KMS-11 (cell line): ENCODE data around the gene RTF2.

Experiments used
- H2AFZ ChIP-seq: fragments of 200-600 bp; sonication (generic); 2 replicates; pipeline ENCODE4 v1.6.1; 2016; ENCODE audit warnings: antibody characterized with exemption, mixed run types, low read depth
- H3K27ac ChIP-seq: fragments of 200-600 bp; sonication (generic); 2 replicates; pipeline ENCODE4 v1.6.1; 2016; ENCODE audit warnings: mild to moderate bottlenecking, mixed run types
- H3K27me3 ChIP-seq: fragments of 200-600 bp; sonication (generic); 2 replicates; pipeline ENCODE4 v1.6.1; 2017; ENCODE audit warnings: mild to moderate bottlenecking, low read depth, mixed run types, moderate library complexity; ENCODE audit not compliant: insufficient read depth
- H3K36me3 ChIP-seq: fragments of 200-600 bp; sonication (generic); 2 replicates; pipeline ENCODE4 v1.6.1; 2017; ENCODE audit warnings: mild to moderate bottlenecking, mixed run types; ENCODE audit not compliant: insufficient read depth
- H3K4me1 ChIP-seq: fragments of 200-600 bp; sonication (generic); 2 replicates; pipeline ENCODE4 v1.6.1; 2016; ENCODE audit warnings: mild to moderate bottlenecking, low read depth, mixed run types; ENCODE audit not compliant: poor library complexity, severe bottlenecking
- H3K4me2 ChIP-seq: fragments of 200-600 bp; sonication (generic); 2 replicates; pipeline ENCODE4 v1.7.0; 2016; ENCODE audit warnings: mild to moderate bottlenecking, mixed run types
- H3K4me3 ChIP-seq: fragments of 200-600 bp; sonication (generic); IDR thresholded peaks from 2 replicates; pipeline ENCODE4 v1.6.1; 2017; ENCODE audit warnings: low read depth, low read length, mixed read lengths; ENCODE audit not compliant: insufficient read depth
- H3K79me2 ChIP-seq: fragments of 200-600 bp; sonication (generic); 2 replicates; pipeline ENCODE4 v1.6.1; 2016; ENCODE audit warnings: low read depth, mixed run types; ENCODE audit not compliant: insufficient read depth
- H3K9ac ChIP-seq: fragments of 200-600 bp; sonication (generic); 2 replicates; pipeline ENCODE4 v1.6.1; 2016; ENCODE audit warnings: mild to moderate bottlenecking, mixed run types
- H4K20me1 ChIP-seq: fragments of 200-600 bp; sonication (generic); 2 replicates; pipeline ENCODE4 v1.6.1; 2016; ENCODE audit warnings: mild to moderate bottlenecking, mixed run types; ENCODE audit not compliant: insufficient read depth
- TF ChIP-seq, protein P1 (sequence below): fragments of 200-600 bp; sonication (generic); conservative IDR thresholded peaks from 2 replicates; pipeline ENCODE4 v1.6.1; 2017; ENCODE audit warnings: low read depth, mild to moderate bottlenecking, antibody characterized with exemption, low read length, moderate library complexity, mixed read lengths

The RTF2 gene

DNA sequence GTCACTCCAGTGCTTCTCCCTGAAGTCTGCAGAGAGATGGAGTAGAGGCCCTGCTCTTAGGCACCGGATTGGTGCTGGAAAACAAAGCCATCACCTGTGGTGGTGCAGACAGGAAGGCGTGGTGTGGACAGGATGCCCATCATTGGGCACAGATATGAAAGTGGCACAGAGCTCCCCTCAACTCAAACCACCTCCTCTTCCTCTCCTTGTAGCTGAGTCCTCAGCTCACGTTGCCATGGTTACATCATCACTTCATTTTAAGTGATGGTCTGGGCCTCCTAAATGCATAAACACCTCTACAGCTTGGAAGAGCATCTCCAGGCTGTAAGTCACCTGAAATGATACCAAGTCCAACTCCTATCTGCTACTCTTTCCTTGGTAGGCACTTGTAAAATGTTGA is 8.0 kb upstream of the RTF2 start:
- Histone ChIP-seq H2AFZ (no peak overlapping the region), H3K27ac (no peak overlapping the region), H3K9ac (no peak overlapping the region), H3K36me3 (no peaks in the 10 kb centered on the region), H4K20me1 (no peaks in the 10 kb centered on the region), H3K27me3 (no peaks in the 10 kb centered on the region), H3K4me1 (no peaks in the 10 kb centered on the region), H3K4me2 (no peak overlapping the region), H3K4me3 (no peak overlapping the region), H3K79me2 (no peaks in the 10 kb centered on the region)
- TF ChIP-seq, protein P1, sequence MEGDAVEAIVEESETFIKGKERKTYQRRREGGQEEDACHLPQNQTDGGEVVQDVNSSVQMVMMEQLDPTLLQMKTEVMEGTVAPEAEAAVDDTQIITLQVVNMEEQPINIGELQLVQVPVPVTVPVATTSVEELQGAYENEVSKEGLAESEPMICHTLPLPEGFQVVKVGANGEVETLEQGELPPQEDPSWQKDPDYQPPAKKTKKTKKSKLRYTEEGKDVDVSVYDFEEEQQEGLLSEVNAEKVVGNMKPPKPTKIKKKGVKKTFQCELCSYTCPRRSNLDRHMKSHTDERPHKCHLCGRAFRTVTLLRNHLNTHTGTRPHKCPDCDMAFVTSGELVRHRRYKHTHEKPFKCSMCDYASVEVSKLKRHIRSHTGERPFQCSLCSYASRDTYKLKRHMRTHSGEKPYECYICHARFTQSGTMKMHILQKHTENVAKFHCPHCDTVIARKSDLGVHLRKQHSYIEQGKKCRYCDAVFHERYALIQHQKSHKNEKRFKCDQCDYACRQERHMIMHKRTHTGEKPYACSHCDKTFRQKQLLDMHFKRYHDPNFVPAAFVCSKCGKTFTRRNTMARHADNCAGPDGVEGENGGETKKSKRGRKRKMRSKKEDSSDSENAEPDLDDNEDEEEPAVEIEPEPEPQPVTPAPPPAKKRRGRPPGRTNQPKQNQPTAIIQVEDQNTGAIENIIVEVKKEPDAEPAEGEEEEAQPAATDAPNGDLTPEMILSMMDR: no peak

DNA sequence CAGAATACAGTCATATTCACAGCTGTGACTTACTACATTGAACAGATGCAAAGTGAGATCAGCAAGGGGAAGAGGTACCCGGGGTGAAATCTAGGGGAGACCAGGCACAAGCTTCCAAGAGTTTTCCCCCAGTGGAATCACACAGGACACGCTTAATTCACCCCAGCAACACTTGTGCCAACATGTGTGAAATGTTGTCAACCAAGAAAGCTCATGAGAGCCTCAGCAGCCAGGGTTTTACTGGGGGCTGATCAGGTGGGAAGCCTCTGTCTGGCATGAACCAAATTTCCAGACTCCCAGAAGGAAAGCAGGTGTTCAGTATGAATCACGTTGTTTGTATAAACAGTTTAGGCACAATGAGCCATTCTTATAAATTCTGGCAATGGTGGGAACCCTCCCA is 6.9 kb upstream of the RTF2 start:
- Histone ChIP-seq H3K4me1 (no peaks in the 10 kb centered on the region), H3K27me3 (no peaks in the 10 kb centered on the region), H3K36me3 (no peaks in the 10 kb centered on the region), H3K9ac (no peak overlapping the region), H3K79me2 (no peaks in the 10 kb centered on the region), H2AFZ (no peak overlapping the region), H4K20me1 (no peaks in the 10 kb centered on the region), H3K4me3 (no peak overlapping the region), H3K27ac (no peak overlapping the region), H3K4me2 (no peak overlapping the region)
- TF ChIP-seq, protein P1: no peak

- Histone ChIP-seq H3K4me2 (no peak overlapping the region), H3K36me3 (no peaks in the 10 kb centered on the region), H3K4me3 (no peak overlapping the region), H3K79me2 (no peaks in the 10 kb centered on the region), H3K4me1 (peaks cover 6% of the 10 kb centered on the region), H2AFZ (no peak overlapping the region), H4K20me1 (no peaks in the 10 kb centered on the region), H3K27ac (no peak overlapping the region), H3K27me3 (no peaks in the 10 kb centered on the region), H3K9ac (no peak overlapping the region)
- TF ChIP-seq, protein P1: no peak
Measured at GRCh38 chr20:56463428-56463827, 5.0 kb upstream of the RTF2 start.

GRCh38 chr20:56465997-56466396 is 2.4 kb upstream of the RTF2 start:
- no peaks in the 10 kb centered on the region for H3K36me3 ChIP-seq
- no peak overlapping the region for H3K4me2 ChIP-seq
- no peak overlapping the region for H2AFZ ChIP-seq
- no peak overlapping the region for H3K9ac ChIP-seq
- H3K4me3 ChIP-seq: no peak overlapping the region
- H3K79me2 ChIP-seq: peaks cover 24% of the 10 kb centered on the region
- H3K4me1 ChIP-seq: peaks cover 17% of the 10 kb centered on the region
- TF ChIP-seq, protein P1: no peak
- no peaks in the 10 kb centered on the region for H3K27me3 ChIP-seq
- no peak overlapping the region for H3K27ac ChIP-seq
- no peaks in the 10 kb centered on the region for H4K20me1 ChIP-seq
